ENCODE measurements around the gene SH3TC2.
A peak's percentile ranks its signal among the peaks of the same experiment; 100 is the strongest.

The SH3TC2 gene

DNA sequence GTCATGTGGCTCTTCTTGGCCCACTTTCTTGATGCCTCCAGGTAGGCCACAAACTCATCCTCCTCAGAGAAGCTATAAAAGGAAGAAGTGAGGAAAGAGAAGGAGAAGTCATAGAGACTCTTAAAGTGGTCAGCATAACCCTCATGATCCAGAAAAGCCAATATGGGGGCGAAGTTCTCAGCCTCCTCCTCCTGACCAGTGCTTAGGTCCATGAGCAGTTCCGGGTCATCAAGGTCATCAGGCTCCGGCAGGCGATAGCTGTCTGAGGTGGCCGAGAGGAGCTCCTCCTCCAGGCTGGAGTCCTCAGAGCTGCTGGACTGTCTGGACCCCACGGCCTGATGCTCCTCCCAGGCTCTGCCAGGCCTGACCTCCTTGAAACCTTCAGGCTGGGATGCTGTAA is 34.7 kb downstream of the SH3TC2 start:
- no peak for DNase-seq (ENCODE audit: low spot score)

DNA sequence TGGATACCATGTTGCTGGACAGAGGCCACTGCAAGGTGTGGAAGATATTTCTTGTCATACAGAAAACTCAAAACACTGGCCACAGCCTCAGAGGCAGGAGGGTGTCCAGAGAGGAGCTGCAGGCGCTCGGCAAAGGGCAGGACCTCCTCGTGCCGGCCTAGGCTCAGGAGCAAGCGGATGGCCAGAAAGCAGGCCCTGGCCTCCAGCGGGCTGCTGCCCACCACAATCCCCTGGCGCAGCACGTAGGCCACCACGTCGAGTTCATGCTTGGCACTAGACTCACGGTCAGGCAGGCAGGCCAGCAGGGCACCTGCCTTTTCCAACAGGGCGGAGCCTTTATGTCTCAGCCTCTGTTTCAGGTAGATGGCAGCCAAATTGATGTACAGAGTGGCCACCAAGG is 35.2 kb downstream of the SH3TC2 start:
- DNase-seq (ENCODE audit: low spot score) = no peak

DNA sequence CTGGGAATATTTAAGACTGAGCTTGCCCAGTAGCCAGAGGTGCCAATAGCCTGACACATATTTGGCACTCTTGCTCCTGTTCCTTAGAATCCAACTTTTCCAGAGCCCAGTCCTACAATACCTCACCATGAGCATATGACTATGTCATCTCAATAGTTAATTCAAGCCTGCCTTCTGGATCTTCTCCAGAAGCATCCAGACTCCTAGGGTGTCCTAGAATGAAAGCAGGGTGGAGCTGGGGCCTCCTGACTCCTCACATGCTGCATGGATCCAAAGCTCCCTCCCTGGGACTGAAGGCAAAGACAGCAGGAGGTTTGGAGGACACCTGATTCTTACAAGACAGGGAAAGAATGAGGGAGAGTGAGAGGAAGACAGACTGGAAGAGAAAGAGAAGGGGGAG is 37.9 kb downstream of the SH3TC2 start:
- no peak for DNase-seq (ENCODE audit: low spot score)

DNA sequence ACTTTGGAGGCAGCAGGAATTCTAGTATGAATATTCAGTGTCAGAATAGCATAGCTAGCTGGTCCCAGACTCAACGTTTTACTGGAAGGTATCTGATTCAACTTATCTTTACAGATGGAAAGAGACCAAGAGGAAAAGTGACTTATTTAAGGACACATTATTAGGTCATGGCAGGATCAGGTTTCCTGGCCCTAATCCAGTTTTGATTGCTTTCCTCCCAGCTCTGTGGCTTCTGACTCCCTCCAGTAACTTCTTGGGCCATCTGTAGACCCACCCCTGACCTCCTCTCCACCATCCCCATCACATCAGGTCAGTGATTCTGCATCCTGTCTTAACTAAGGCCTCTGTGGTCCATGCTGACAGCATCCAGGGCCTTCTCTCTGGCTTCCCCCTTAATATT is 38.4 kb downstream of the SH3TC2 start:
- no peak for DNase-seq (ENCODE audit: low spot score)

DNA sequence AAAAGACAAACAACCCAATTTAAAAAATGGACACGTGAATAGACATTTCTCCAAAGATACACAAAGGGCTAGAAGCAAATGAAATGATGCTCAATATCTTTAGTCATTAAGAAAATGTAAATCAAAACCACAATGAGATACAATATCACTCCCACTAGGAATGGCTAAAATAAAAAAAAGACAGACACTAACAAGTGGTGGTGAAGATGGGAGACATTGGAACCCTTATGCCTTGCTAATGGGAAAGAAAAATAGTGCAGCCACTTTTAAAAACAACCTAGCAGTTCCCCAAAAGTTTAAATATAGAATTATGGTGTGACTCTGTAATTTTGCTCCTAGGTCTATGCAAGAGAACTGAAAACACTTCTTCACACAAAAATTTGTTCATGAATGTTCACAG is 40.7 kb downstream of the SH3TC2 start:
- DNase-seq (ENCODE audit: low spot score) = no peak

DNA sequence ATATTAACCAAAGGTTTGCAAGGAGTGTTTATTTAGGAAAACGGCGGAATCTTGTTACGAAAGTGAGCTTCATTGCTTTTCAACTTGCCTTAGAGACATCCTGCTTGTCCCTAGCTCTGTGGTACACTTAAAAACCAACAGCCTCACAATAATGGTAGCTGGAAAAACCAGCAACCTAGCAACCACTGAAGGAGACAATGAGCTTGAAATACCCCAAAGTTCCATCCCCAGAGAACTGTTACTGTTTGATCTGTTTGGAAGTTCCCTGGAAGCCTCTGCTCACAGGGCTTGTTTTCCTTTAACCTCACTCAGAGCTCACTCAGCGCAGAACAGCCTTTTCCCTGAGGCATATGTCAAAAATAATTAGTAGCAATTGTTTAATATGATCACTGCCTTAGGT is 43.2 kb downstream of the SH3TC2 start:
- DNase-seq (ENCODE audit: low spot score) = no peak

DNA sequence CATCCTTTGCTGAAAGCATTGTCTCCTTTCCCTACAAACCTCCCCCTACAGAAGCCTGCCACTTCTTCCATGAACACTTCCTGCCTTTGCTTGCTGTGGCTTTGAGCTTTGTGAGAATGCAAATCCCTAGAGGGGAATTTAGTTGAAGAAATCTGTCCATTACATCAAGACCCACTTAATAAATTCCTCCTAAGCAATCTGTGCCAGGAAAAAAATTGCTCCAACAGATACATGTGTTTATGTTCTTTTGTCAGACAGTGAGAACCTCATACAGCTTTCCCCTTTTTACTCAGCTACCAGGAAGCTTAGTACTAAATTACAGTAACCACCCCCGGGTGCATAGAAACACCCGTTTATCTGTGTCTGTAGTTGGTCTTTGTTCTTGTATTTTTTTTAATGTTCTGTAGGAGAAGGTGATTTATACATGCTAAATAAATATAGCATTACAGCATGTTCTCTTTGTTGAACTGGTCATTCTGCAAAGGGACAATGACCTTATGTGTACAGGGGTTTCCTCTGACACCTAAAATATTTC is 43.9 kb downstream of the SH3TC2 start:
- DNase-seq (ENCODE audit: low spot score) = no peak

DNA sequence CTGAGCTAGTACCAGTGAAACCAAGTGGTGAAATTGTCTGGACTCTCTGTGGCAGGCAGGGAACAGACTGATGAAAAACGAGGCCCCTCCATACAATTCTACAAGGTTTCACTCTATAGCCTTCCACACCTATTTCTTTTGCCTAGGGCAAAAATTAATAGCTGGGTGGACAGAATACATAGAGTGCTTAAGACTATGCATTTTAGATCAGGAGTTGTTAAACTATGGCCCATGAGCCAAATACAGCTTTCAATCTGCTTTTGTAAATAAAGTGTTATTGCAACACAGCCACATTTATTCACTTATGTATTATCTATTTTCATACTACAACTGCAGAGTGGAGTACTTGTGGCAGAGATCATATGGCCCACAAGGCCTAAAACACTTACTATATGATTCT is 45.2 kb downstream of the SH3TC2 start:
- DNase-seq (ENCODE audit: low spot score) = no peak

DNA sequence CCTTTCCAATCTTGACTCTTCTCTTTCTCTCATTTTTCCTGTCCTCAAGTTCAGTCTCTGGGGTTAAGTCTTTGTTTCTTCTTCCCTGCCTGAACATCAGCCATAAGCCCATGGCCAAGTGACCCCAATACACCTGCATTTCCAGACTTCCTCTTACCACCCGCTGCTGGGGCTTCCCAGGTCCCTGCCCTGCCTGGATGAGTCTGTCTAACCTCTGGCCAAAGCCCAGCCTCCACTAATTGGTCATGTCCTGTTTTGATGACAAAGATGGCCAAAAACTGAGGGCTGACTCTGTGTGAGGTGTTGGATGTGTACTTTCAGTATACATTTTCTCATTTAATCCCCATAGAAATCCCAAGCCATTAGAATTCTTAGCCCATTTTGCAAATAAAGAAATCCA is 47.3 kb downstream of the SH3TC2 start:
- no peak for DNase-seq (ENCODE audit: low spot score)

DNA sequence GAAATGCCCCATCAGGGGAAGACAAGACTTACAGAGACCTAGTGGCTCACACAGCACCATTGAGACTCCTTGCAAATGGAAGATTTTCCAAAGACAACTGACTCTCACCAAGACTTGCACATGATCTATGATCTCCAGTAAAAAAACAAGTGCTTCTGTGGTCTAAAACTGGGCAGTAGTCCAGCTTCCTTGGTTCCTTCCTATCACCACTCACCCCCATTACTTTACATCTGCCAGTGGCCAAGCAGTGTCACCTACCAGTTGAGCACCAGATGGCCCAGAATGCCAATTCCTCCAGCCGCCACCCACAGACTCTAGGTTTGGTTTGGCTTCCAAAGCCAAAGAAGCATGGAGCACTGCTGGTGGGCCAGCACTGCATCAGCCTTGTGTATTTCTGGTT is 47.7 kb downstream of the SH3TC2 start:
- no peak for DNase-seq (ENCODE audit: low spot score)

DNA sequence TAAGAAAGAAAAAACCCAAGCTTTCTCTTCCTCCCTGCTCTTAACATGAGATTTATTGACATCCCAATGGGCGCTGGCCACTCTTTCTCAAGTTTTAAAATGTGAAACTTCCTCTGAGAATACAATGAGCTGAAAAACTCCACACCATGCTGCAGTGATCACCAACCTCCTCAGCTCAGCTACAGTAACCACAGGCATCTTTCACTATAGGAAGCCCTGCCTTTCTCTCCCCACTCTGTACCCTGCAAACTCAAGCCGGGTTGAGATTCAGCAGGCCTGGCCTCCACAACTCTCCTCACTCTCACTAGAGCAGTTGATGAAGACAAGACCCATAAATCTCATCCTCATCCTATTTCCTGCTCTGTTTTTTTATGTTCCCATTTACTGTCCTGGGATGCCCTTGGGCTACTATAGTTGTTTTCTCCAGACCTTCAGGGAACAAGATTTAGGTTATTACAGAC is 48.3 kb downstream of the SH3TC2 start:
- DNase-seq (ENCODE audit: low spot score) = no peak

DNA sequence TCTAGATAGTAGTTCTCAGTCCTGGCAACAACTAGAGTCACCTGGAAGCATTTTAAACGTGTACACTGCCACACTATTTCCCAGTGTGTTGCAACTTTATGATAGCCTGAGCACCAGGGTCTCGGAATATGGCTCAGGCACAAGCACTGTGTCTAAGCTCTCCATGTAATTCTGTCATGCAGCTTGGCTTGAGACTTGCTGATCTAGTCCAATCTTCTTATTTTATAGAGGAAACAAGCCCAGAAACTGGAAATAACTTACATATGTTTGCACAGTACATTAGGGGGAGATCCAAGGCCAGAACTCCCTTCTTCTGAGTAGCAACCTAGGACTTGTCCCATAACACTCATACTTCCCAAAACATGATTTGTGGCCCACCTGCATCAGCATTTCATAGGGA is 49.1 kb downstream of the SH3TC2 start:
- no peak for DNase-seq (ENCODE audit: low spot score)

DNA sequence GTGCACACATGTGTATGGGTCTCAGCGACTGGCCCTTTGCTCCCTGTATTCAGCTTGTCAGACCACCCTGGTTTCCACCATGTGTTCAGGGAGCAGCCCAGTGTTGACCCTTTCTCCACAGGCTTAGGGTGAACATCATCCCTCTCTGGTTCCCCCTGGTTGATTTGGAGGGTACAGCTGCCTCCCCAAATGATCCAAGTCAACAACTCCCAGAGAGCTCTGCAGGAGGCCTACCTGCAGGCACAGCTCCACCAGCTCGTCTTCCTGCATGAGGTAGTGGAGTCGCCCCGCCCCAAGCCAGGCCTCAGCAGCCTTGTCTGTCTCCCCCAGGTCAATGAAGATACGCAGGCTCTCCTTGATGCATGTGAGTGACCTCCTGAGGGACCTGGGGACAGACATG is 50.5 kb downstream of the SH3TC2 start:
- DNase-seq (ENCODE audit: low spot score) = no peak

DNA sequence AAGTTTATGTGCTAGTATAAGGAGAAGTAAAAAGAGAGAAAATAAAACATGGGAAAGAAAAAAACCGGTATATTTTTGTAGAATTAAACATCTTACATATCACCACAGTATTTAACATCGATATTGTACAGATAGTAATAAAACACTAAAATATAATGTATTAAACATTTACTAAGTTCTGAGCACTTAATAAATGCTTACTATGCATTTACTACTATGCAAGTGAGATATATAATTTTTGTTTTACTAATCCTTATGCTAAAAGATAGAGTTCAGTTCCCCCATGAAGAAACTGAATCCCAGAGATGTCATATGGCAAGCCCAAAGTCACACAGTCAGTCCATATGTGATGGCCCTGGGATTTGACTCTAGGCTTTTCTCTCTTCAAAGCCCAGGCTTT is 51.1 kb downstream of the SH3TC2 start:
- no peak for DNase-seq (ENCODE audit: low spot score)

DNA sequence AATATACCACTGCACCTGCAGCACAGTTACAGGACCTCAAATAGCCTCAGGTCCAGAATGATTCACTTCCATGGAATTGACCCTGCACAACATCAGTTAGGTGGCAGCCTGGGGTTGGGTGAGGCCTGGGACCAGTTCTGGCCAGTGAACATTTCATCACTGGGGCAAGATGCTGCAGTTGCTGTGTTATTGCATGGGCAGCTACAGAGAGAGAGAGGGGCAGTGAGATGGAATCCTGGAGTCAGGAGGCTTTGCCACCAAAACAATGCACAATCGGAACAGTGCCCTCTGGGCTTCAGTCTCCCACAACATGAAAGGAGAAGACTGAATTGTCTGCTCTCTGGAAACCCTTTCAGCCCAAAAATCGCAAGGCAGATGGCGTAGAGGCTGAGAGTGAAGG is 51.8 kb downstream of the SH3TC2 start:
- peak; percentile 61 for DNase-seq (ENCODE audit: low spot score)

DNA sequence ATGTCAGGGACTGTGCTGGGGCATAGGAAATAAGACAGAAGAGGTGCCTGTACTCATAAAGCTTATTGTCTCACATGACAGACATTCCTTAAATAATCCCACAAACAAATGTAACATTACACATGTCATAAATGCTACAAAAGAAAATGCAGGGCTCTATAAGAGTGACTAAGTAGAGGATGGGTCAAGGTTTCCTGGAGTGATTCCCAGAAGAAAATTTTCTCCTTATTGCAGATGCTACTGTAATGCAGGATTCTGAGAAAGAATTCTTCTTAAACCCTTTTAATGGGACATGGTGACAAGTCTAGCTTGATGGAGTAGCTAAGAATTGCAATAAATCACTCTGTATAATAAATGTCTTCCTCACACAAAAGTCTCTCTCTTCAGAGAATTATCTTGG is 55.7 kb downstream of the SH3TC2 start:
- no peak for DNase-seq (ENCODE audit: low spot score)

DNA sequence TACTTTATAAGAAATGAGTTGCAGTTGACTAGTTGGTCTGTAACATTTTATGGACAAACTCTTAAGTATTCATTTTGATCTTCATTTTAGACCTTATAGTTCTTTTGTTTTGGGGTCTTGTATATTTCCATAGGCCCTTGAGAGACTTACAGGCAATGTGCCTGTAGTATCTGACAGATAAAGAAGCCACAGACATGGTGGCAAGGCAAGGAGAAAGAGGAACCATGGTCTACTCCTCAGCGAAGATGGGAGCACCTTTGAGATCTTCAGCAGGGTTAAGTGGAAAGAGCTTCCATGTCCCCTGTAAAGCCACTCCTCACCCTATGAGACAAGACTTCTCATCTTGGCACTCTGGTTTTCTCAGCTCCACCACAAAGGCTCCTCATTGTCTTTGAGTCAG is 56.4 kb downstream of the SH3TC2 start:
- DNase-seq (ENCODE audit: low spot score) = no peak

DNA sequence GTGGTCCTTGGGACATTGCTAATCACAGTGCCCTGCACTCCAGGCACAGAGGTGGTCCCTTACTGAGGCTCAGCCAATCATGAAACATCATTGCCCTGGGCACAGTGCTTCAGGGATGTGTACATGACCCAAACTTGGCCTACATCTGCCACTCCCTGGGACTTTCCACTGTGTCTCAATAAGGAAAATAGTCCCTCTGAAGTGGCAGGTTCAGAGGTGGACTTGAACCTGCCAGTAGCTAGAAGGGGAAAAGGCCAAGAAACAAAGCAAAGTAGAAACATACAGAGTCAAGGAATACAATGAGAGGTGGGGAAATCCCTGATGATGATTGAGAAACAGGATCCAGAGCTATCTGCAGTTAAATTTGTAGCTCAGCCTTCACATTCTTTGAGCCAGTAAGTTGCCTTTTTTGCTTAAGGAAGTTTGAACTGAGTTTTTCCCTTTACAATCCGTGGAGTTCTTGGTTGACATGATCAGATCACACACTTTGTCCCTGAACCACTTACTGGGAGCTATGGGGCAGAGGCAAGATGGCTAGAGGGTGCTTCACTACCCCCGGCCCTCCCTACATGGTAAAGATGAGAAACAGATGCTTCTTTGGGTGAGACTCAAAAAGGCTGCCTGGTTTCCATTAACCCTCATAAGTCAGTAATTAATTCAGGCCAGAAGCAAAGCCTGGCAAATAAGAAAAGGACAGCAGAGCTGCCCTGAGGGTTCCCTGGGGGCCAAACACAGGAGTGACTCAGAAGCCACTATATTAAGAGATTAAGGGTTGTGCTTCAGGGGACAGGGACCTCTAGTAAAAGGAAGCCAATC is 57.6 kb downstream of the SH3TC2 start:
- no peak for DNase-seq (ENCODE audit: low spot score)

DNA sequence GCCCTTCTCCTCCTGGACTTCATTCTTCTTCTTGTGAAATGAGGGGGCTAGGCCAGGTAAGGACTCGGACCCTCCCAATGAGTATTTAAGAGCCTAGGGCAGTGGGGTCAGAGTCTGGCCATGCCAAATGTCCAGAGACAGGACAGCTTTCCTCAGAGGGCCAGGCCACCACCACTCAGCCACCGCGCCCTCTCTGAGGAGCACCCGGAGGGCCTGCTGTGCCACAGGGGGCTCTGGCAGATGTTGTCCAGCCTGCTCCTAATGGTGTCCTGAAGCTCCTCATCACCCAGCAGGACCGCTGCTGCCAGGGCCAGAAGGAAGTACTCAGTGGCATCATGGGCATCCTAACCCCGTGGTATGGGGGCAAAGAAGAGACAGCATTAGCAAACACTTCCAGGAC is 58.3 kb downstream of the SH3TC2 start:
- DNase-seq (ENCODE audit: low spot score) = no peak

DNA sequence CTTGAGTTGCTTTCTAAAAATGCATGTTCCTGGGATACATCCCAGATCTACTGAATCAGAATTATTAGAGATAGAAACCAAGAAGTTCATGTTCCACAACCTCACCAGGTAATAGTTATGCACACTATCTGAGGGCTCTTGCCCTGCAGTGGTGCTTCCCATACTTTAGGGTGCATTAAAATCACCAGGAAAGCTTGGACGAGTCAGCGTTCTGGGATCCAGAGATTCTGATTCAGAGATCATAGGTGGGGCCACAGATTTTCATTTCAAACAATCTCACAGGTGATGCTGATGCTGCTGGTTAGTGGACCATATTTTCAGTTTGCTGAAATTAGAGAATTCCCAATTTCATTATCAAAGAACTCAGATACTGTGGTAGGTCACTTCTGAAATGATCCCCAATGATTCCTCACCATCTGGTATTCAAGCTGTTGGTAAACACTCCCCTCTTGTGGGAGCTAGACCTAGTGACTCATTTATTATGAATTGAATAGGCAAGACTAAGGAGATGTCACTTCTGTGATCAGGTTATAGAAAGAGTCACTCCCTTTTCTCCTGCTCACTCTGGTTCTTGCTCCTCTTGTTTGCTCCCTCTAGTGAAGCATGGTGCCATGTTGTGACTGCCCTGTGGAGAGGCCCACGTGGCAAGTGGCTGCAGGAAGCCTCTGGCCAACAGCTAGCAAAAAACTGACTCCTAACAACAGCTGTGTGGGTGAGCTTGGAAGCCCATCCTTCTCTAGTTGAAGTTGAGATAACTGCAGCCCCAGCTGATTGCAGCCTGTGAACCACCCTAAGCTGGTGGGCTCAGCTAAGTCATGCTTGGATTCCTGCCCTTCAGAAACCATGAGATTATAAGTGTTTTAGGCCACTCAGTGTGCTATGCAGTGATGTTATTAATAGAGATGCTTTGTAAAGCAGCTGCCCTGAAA is 59.8 kb downstream of the SH3TC2 start:
- DNase-seq (ENCODE audit: low spot score) = no peak

DNA sequence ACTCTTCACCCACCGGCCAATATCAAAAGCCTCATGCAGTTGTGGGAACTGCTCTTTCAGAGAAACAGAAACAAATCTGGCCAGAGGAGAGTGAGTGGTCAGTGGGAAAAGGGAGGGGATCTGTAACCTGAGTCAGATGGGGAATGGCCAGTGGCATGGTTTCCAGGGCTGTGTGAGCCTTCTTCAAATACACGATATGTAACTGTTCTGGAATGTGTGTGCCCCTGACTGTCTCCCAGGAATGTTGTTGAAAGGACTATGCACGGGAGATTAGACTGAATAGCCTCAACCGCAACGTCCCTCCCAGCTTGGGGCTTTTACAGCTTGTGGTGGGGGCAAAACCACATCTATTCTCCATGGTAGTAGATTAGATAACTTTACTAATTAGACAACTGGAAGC is 60.8 kb downstream of the SH3TC2 start:
- DNase-seq (ENCODE audit: low spot score) = no peak

DNA sequence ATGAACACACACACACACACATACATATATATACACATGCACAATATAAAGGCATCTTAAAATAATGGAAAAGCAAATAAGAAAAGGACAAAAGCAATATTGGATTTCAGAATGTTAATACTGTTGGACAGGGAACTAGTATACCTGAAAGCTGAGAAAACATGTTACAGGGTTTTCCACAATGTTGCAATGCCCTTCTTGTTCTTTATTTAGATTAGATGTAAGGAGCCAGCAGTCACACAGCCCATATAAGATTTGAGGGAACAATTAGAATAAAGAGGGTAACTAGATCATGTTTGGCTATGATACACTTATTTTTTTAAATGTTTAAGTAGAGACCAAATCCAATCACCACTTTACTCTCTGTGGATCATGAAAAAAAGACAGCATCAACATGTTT is 61.7 kb downstream of the SH3TC2 start:
- DNase-seq (ENCODE audit: low spot score) = no peak

DNA sequence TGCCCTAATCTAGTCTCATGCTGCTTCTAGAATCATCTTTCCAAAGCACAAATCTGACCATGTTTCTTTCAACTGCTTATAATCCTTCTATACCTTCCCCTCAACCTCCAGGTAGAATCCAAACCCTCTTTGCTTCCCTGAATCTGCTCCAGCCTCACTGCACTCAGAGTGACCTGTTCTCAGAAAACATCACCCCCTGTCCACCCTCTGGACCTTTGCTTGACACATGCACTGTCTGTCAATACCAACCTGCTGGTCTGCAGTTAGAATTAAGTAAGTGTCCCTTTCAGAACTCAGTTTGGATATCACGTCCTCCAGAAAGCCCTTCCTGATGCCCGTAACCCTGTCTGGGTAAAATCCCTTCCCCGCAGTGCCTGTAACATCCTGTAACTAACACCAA is 63.1 kb downstream of the SH3TC2 start:
- no peak for DNase-seq (ENCODE audit: low spot score)

All from Ammon's horn (tissue), 1 donor.